H1 (cell line): ENCODE data around the gene HIGD2B. TPM values are rescaled to one million over a fixed set of nuclear protein-coding genes. Genes with fewer than 3 reads are reported as not detected.

ENCODE experiments used
- CBX5 ChIP-seq: fragments of 300-800, 300-1000 bp; sonication (generic); IDR thresholded peaks from 2 replicates; pipeline ENCODE4 v1.7.1; 2016; ENCODE audit warnings: antibody characterized with exemption, low read length, low read depth
- CHD2 ChIP-seq: IDR thresholded peaks from 2 replicates; pipeline ENCODE4 v1.6.1; 2012; ENCODE audit warnings: low read length, improper control_type of control experiment
- EP300 ChIP-seq, 2 experiments: IDR thresholded peaks; 1 replicate in 1 of 2; 2 replicates in 1 of 2; pipeline ENCODE4 v1.6.1; 2011 to 2012; ENCODE audit warnings: low read depth in 2 of 2, low read length in 2 of 2, mild to moderate bottlenecking in 2 of 2, borderline replicate concordance in 1 of 2, inconsistent platforms in 1 of 2, moderate library complexity in 1 of 2
- EZH2 ChIP-seq: fragments of 200-600 bp; sonication (generic); IDR thresholded peaks from 2 replicates; pipeline ENCODE4 v1.7.1; 2012; ENCODE audit warnings: low read depth, mild to moderate bottlenecking, moderate library complexity, low read length, inconsistent platforms; ENCODE audit not compliant: severe bottlenecking
- GABPA ChIP-seq: IDR thresholded peaks from 2 replicates; pipeline ENCODE4 v1.6.1; 2011; ENCODE audit warnings: mild to moderate bottlenecking, low read length, moderate library complexity, borderline replicate concordance; ENCODE audit not compliant: insufficient read depth
- GTF2F1 ChIP-seq: IDR thresholded peaks from 2 replicates; pipeline ENCODE4 v1.6.1; 2012; ENCODE audit warnings: low read depth, low read length, improper control_type of control experiment, borderline replicate concordance
- HDAC2 ChIP-seq, 2 experiments: fragments of 300-600 bp in 1 of 2; sonication (generic) in 1 of 2; IDR thresholded peaks; 2 replicates each; pipeline ENCODE4 v1.6.1; 2011 to 2012; ENCODE audit warnings: low read depth in 2 of 2, low read length in 2 of 2, mild to moderate bottlenecking in 2 of 2, moderate library complexity in 2 of 2, borderline replicate concordance in 1 of 2, inconsistent platforms in 1 of 2
- JUND ChIP-seq: IDR thresholded peaks from 2 replicates; pipeline ENCODE4 v1.6.1; 2011; ENCODE audit warnings: mild to moderate bottlenecking, improper control_type of control experiment, low read length
- KDM1A ChIP-seq: fragments of 200-600, 300-600 bp; sonication (generic); IDR thresholded peaks from 2 replicates; pipeline ENCODE4 v1.7.1; 2016; ENCODE audit warnings: mild to moderate bottlenecking, low read length, borderline replicate concordance
- KDM4A ChIP-seq: IDR thresholded peaks from one replicate; pipeline ENCODE4 v1.7.1; 2012; ENCODE audit warnings: low read depth, mild to moderate bottlenecking, moderate library complexity, low read length, inconsistent platforms; ENCODE audit not compliant: severe bottlenecking
- KDM5A ChIP-seq: fragments of 200-600 bp; IDR thresholded peaks from 2 replicates; pipeline ENCODE4 v1.7.1; 2012; ENCODE audit warnings: mild to moderate bottlenecking, low read length, inconsistent platforms, mixed read lengths
- NRF1 ChIP-seq: IDR thresholded peaks from 2 replicates; pipeline ENCODE4 v1.6.1; 2011; ENCODE audit warnings: mild to moderate bottlenecking, low read depth, low read length, improper control_type of control experiment
- PHF8 ChIP-seq: fragments of 200-600 bp; sonication (generic); conservative IDR thresholded peaks from 2 replicates; pipeline ENCODE4 v1.7.1; 2012; ENCODE audit warnings: low read depth, mild to moderate bottlenecking, inconsistent platforms, low read length, moderate library complexity
- POU5F1 ChIP-seq: IDR thresholded peaks from 2 replicates; pipeline ENCODE4 v1.6.1; 2011; ENCODE audit warnings: low read depth, mild to moderate bottlenecking, low read length, moderate library complexity
- RXRA ChIP-seq: IDR thresholded peaks from 2 replicates; pipeline ENCODE4 v1.6.1; 2011; ENCODE audit warnings: low read depth, mild to moderate bottlenecking, low read length, moderate library complexity; ENCODE audit not compliant: insufficient read depth
- SIRT6 ChIP-seq: IDR thresholded peaks from one replicate; pipeline ENCODE4 v1.7.1; 2012; ENCODE audit warnings: low read length, inconsistent platforms
- SP1 ChIP-seq: IDR thresholded peaks from 2 replicates; pipeline ENCODE4 v1.6.1; 2011; ENCODE audit warnings: low read depth, low read length
- TBP ChIP-seq: IDR thresholded peaks from 2 replicates; pipeline ENCODE4 v1.6.1; 2011; ENCODE audit warnings: low read depth, low read length, improper control_type of control experiment
- YY1 ChIP-seq: IDR thresholded peaks from 2 replicates; pipeline ENCODE4 v1.6.1; 2011; ENCODE audit warnings: low read depth, mild to moderate bottlenecking, low read length
- ZNF274 ChIP-seq: IDR thresholded peaks from 2 replicates; pipeline ENCODE4 v1.7.0; 2012; ENCODE audit warnings: low read length, borderline replicate concordance; ENCODE audit errors: extremely low read depth
- polyA plus RNA-seq, 7 experiments: library from polyadenylated mRNA; depleted of rRNA in 3 of 7; stranded (reverse) in 5 of 7; unstranded in 2 of 7; fragments of >200 nt in 5 of 7; fragments of 200-250 nt in 2 of 7; gene quantifications; 1 replicate in 5 of 7; 2 replicates in 1 of 7; 4 replicates in 1 of 7; pipeline versions ENCODE4 v1.2.1 to v1.2.3, GENCODE V29; 2011 to 2013; ENCODE audit warnings: missing spikeins in 2 of 7, mixed read lengths in 2 of 7
- total RNA-seq: library from RNA; stranded (reverse); fragmentation: NEBNext Ultra II Directional; extraction: Animal tissue kit (Norgen Biotek cat#: 25700); gene quantifications from 2 replicates; pipeline ENCODE4 v1.2.1, GENCODE V29; 2021
- TF ChIP-seq, protein P1 (sequence below): IDR thresholded peaks from 2 replicates; pipeline ENCODE4 v1.6.1; 2012; ENCODE audit warnings: inconsistent platforms
- TF ChIP-seq, protein P2 (sequence below): IDR thresholded peaks from 2 replicates; pipeline ENCODE4 v1.6.1; 2011; ENCODE audit warnings: low read length, improper control_type of control experiment

The HIGD2B gene
- total and polyA plus RNA-seq, 2 of the 8 experiments (the other 6 are each of a cell fraction or from before 2014, with no cell fraction given) = not detected

DNA sequence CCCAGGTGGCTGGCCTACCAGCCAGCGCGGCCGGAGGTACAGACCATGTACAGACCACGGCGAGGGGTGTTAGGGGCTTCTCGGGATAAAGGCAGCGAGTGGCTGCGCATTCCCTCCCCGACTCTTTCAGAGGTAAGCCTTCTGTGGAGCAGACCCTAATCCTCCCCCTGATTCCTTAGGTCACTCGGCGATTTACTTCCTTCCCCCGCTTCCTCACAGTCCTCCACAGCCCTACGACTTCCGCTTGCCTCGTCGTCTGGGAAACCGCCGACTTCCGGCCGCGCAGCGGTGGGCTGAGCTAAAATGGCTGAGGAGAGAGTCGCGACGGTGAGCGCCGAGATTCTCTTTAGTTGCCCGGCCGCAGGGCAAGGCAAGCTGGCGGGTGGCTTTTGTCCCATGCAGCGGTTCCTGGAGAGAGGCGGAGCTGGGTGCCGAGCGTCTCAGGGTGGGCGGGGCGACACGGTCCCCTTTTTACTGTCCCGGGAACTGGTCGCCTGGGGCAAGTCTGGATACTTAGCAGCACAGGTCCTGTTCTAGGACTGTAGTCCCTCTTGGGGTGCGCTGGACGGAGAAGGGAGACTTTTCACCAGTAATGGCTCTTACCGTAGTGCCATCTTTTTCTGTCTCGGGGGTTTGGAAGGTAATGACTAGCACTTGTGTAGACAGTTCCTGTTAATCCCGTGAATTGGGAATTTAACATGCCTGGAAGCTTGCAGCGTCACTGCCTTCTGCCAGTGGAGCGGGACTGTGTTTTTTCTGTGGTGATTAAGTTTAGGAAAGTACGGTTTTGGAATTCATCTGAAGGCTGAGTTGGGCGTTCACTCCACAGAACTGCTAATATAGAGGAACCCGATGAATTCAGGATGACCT, at the start of gene HIGD2B, which contains the start of gene BBS4 (continued):
- TF ChIP-seq PHF8 (peak; percentile 79), NRF1 (no peak), EZH2 (no peak), HDAC2 (IDR thresholded peaks at IDR 0.05; ENCODE audit: borderline replicate concordance in 1 of 2, low read depth in 2 of 2, low read length in 2 of 2) (no peak; a peak in 1 of 4 replicates), POU5F1 (no peak), JUND (no peak), KDM4A (peak; percentile 64), ZNF274 (no peak), SP1 (0 out of 2 replicates have a peak, but pooled peaks have one; percentile 50), TBP (peak; percentile 77), RXRA (no peak), CBX5 (no peak), CHD2 (peak; percentile 47; the same call in 1 of the 2 replicates), GABPA (peak; percentile 87; the same call in 1 of the 2 replicates), KDM5A (peak; percentile 69), YY1 (peak; percentile 93), GTF2F1 (no peak; the same call in 1 of the 2 replicates), SIRT6 (no peak), KDM1A (no peak), EP300 (IDR thresholded peaks at IDR 0.05; ENCODE audit: borderline replicate concordance in 1 of 2, low read depth in 2 of 2, low read length in 2 of 2) (0 out of 3 replicates have a peak, but pooled peaks of 1 of the 2 experiments have one; percentile 61)
- TF ChIP-seq, protein P1, sequence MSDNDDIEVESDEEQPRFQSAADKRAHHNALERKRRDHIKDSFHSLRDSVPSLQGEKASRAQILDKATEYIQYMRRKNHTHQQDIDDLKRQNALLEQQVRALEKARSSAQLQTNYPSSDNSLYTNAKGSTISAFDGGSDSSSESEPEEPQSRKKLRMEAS = no peak; the same call in 1 of the 2 replicates
- TF ChIP-seq, protein P2, sequence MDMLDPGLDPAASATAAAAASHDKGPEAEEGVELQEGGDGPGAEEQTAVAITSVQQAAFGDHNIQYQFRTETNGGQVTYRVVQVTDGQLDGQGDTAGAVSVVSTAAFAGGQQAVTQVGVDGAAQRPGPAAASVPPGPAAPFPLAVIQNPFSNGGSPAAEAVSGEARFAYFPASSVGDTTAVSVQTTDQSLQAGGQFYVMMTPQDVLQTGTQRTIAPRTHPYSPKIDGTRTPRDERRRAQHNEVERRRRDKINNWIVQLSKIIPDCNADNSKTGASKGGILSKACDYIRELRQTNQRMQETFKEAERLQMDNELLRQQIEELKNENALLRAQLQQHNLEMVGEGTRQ = no peak
